ENCODE measurements around the gene TCAF1.

GRCh38 chr7:143900230-143900766 is 1.7 kb downstream of the TCAF1 start:
- TF ChIP-seq EZH2 (optimal IDR thresholded peaks at IDR 0.05; ENCODE audit: low read depth, low read length) (no peak), CTCF (IDR thresholded peaks at IDR 0.05; ENCODE audit: low read length) (no peak)
